Activated T-cell treated with anti-CD3 and anti-CD28 coated beads, Interleukin-2, amount 50 U/mL, for 1 hour (primary cell): ENCODE measurements around the gene NLRP5.
"Not testable (repeated sequence)": the region's sequence is repeated elsewhere in the genome, so short reads cannot be mapped to it uniquely, and the experiment has no call there.

ENCODE experiments used
- DNase-seq: peaks from one replicate; pipeline ENCODE4 v3.0.0-alpha.2; 2020

The NLRP5 gene

DNA sequence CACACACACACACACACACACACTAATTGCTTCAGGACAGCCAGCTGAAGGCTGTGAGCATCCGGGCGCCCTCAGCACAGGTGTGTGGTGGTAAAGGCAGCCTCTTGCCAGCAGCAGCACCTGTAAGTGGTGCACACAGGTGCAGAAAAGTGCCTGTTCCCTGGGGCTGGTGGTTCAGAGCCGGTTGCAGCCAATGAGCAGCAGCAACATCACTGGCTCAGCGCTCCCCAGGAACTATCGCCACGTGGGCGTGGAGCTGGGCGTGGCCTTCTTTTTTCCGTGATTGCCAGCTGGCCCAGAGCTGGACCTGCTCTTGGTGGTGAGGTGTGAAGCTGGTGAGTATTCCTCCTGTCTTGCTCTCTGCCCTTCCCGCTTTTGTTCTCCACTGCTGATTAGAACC lies at the start of gene NLRP5:
Gene NLRP5, plus strand, starts transcription at position 289 of the 400 bp plus-strand sequence.
- no peak for DNase-seq

DNA sequence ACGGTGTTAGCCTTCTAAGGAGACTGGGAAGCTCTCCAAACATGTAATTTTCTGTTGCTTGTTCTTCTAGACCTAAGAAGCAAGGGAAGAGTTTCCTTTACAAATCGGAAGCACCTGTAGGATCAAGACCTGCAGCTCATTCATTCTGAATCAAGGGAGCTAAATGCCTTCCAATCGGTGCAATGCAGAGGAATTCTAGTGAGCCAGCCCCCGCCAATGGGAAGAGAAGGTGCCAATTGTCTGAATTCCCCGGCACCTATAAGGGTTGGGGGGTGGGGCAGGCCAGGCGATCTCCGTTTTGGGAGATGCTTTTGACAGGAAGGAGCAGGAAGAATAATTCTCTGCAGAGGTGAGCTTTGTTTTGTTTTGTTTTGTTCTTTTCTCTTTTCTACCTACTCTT lies 47.4 kb upstream of the NLRP5 start:
- no peak for DNase-seq

DNA sequence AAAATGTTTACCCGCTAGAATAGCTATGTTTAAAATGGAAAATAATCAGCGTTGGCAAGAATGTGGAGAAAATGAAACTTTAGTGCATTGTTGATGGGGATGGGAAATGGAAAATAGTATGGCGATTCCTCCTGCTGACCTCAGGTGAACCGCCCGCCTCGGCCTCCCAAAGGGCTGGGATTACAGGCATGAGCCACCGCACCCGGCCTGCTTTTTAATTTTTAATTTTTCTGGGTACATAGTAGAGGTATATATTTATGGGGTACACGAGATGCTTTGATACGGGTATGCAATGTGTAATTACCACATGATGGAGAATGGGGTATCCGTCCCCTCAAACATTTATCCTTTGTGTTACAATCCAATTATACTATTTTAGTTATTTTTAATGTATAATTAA lies 46.3 kb upstream of the NLRP5 start:
- no peak for DNase-seq

DNA sequence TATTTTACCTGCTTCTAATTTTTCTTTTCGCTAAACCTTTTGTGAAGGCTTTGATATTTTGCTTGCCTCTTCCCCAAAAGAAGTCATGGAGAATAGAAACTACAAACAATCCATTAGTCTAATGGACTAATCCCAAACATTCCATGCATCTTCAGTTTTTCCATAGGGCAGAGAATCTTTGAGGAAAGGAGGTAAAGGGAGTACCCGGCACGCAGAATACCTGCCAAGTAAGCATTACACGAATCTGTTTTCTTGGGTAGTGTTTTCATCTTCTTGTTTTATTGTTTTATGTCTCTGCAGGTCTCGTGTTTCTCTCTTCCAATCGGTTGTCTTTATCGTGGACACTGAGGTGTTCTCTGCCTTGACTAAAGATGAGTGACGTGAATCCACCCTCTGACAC lies 39.0 kb upstream of the NLRP5 start, which contains the start of gene NLRP8:
Gene NLRP8, plus strand, starts transcription at position 301 of the 400 bp plus-strand sequence.
- DNase-seq: no peak

DNA sequence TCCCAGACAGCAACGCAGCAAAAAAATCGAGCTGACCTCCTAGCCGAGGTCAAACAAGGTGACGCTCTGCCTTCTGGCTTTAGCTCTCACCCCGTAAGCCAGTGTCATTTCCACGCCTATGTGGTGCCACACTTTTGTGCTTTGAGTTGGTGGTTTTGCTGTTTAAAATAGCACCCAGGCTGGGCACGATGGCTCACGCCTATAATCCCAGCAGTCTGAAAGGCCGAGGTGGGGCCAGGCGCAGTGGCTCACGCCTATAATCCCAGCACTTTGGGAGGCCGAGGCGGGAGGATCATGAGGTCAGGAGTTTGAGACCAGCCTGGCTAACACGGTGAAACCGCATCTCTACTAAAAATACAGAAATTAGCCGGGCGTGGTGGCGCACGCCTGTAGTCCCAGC lies 36.0 kb upstream of the NLRP5 start:
- DNase-seq: not testable (repeated sequence)

DNA sequence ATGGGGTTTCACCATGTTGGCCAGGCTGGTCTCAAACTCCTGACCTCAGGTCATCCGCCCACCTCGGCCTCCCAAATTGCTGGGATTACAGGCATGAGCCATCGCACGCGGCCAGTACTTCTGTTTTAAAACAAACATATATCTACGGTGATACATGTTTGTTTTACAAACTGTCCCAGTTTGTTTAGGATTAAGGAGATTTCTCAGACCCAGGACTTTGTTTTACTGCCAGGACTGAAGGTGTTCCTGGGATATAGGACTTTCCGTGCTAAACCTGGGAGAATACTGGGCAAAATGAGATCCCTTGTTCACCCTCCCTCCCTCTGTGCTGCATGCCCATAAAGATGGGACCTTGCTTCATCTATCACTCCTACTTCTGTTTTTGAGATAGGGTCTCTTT lies 30.1 kb upstream of the NLRP5 start:
- DNase-seq: no peak

DNA sequence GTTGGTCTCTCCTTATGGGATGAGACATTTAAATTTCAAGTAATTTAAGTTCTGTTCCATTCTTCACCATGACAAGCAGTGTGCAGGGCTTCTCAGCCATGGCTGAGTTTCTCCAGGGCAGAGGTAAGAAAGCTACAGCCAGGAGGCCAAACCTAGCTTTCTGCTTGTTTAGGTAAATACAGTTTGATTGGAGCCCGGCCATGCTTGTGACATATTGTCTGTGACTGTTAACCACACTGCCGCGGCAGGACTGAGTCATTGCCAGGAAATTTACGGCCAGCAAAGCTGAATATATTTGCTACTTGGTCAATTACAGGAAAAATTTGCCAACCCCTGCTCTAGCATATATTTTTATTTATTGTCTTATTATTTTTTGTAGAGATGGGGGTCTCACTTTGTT lies 28.2 kb upstream of the NLRP5 start:
- DNase-seq: no peak

DNA sequence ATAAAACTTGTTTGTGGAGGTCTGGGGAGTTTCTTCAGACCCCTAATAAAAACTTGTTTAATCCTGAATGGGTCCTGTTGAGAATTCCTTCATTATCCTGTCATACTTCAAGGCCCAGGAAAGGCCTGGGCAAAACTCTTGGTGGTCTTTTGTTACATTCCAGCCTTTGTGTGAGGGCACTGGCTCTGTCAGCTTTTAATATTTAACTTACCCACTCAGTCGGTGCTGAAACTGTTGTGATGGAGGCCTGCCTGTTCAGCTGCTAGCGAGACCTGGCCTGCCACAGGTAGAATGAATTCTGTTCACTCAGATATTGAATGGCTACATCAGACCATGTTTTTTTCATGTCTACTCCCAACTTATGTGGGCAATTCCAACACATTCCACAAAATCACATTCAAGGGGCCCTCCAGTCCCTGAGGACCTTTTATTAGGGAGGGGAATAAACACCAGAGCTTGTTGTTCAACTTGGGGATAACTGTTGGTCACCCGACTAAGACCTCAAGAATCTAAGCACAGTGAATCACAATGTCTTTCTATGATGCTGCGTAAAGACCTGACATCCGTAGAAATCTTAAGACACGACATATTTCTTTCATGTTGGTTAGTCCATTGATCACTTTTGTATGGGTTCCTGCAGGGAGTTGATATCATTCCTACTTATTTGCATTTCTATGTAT lies 26.4 kb upstream of the NLRP5 start:
- no peak for DNase-seq

DNA sequence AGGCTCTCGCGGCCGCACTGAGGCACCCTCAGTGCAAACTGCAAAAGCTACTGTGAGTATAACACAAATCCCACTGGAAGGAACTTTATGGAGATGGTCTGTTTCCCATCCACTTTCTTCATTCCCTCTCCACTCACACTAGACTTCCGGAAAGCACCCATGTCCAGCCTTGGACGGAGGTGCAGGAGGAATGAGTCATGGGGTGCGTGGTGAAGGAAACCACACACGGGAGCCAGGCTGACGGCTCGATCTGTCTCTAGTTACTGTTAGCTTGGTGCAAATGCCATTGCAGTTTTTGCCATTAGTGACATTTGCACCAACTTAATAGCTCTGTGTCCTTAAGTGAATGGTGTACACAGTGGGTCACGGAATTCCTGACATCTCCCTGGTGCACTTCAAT lies 24.4 kb upstream of the NLRP5 start:
- no peak for DNase-seq

DNA sequence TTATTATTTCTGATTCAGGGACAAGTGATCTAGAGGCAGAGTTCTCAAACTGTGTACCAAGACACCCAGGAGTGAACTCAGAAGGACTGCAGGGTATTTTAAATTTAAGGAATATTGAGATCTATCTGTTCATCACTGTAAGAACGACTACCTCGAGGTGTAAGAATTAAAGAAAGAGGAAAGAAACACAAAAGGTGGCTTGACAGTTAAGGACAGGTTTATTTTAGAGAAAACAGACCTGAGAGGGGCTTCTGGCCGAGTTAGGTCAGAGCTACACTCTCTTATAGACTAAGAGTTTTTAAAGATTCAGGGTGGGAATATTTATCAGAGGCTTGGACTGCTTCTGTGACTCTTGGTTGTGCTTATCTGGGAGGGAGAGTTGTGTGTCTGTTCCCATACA lies 12.6 kb upstream of the NLRP5 start:
- DNase-seq: no peak

DNA sequence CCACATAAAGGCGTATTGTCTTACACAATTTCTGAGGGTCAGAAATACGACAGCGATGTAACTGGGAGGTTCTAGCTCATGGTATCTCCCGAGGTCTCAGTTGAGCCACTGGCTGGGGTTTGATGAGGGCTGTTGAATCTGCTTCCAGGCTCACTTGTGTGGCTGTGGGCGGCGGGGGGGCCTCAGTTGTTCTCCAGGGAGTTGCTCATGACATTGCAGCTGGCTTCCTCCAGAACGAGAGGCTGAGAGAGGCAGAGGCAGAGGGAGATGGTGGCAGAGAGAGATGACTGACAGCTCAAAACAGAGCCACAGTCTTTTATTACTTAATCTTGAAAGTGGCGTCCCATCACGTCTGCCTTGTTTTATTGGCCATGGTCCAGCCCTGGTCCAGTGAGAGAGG lies 6.2 kb upstream of the NLRP5 start:
- DNase-seq: no peak

DNA sequence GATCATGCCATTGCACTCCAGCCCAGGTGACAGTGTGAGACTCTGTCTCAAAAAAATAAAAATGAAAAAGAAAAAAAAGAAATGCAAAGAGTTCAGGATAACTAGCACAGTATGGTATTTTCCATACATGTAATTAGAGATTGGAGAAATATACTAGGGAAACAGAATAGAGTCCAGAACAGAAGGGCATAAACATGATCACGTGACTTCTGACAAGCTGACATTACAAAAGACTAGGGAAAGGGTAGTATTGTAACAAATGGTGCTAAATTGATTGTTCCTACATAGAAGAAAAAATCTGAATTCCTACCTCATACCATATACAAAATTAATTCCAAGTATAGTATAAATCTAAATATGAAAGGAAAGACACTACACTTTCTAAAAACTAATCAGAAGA lies 1.3 kb upstream of the NLRP5 start:
- no peak for DNase-seq

DNA sequence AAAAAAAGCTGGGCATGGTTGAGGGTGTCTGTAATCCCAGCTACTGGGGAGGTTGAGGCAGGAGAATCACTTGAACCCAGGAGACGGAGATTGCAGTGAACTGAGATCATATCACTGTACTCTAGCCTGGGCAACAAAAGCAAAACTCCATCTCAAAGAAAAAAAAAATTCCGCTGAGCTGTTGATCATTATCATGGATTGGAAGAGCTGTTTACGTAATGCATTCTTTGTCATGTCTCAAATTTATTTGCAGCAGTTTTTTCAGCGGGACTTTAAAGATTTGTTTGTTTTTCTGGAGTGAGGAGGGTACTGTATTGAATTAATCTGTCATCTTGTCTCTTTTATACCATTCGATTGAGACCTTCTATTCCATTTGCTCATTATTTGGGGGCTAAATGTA lies 4.3 kb downstream of the NLRP5 start:
- no peak for DNase-seq

DNA sequence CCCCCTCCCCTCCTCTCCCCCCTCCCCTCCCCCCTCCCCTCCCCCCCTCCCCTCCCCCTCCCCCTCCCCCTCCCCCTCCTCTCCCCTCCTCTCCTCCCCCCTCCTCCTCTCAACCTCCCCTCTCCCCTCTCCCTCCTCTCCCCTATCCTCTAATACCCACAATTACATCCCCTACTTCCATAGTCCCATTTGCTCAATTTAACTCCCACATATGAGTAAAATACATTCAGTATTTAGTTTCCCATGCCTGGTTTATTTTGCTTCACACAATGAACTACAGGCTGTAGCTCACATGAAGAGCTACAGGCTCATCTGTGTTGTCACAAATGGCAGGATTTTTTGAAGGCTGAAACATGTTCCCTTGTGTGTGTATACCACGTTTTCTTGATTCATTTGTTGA lies 6.9 kb downstream of the NLRP5 start:
- DNase-seq: no peak

DNA sequence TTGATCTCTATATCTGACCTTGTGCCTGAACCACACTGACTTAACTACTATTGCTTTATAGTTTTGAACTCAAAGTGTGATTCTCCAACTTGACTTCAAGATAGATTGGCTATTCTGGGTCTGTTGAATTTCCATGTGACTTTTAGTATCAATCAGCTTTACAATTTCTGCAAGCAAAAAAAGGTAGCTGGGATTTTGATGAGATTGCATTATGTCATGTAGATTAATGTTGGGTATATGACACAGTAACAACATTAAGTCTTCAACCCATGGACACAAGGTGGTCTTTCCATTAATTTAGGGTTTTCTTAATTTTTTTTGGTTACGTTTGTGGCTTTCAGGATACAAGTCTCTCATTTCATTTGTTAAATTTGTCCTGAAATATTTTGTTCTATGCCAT lies 28.2 kb downstream of the NLRP5 start:
- DNase-seq: no peak

DNA sequence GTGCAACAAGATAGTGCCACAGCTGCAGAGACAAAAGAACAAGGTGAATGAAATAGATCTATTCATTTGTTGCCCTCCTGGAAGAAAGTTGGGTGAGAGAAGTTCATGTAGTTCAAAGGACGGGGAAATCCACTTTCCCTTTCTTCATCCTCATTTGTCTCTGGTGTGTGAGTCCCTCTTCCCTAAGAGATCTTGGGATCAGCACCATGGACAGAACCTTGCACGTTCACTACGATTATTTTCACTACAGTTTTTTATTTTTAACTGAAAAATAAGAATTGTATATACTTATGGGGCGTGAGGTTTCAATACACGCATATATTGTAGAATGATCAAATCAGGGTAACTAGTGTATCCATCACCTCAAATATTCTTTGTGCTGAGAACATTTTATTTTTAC lies 29.2 kb downstream of the NLRP5 start:
- DNase-seq: no peak

DNA sequence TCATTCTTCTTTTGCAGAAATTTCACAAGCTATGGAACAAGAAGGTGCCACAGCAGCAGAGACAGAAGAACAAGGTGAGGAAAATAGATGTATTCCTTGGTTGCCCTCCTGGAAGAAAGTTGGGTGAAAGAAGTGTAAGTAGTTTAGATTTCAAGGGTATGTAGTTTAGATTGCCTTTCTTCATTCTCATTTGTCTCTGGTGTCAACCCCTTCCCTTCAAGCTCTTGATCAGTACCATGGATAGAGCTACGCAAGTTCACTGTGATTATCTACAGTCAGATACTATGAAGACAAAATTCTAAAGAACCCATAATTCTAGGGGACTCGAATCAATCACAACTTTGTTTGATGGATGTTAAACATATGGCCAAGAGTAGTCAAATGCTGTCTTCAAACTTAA lies 32.8 kb downstream of the NLRP5 start:
- not testable (repeated sequence) for DNase-seq

DNA sequence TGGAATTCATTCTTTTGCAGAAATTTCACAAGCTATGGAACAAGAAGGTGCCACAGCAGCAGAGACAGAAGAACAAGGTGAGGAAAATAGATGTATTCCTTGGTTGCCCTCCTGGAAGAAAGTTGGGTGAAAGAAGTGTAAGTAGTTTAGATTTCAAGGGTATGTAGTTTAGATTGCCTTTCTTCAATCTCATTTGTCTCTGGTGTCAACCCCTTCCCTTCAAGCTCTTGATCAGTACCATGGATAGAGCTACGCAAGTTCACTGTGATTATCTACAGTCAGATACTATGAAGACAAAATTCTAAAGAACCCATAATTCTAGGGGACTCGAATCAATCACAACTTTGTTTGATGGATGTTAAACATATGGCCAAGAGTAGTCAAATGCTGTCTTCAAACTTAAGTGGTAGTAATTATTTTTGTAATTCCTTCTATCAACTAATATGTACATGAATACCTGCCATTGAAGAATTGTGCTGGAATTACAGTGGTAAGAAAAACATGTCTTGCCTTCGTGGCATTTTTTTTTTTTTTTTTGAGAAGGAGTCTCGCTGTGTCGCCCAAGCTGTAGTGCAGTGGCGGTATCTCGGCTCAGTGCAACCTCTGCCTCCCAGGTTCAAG lies 33.9 kb downstream of the NLRP5 start:
- DNase-seq: not testable (repeated sequence)

DNA sequence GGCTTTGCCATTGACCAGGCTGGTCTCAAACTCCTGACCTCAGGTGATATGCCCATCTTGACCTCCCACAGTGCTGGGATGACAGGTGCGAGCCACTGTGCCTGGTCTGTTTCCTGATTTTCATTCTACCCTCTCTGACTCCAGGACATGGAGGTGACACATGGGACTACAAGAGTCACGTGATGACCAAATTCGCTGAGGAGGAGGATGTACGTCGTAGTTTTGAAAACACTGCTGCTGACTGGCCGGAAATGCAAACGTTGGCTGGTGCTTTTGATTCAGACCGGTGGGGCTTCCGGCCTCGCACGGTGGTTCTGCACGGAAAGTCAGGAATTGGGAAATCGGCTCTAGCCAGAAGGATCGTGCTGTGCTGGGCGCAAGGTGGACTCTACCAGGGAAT lies 40.2 kb downstream of the NLRP5 start:
- DNase-seq: no peak

DNA sequence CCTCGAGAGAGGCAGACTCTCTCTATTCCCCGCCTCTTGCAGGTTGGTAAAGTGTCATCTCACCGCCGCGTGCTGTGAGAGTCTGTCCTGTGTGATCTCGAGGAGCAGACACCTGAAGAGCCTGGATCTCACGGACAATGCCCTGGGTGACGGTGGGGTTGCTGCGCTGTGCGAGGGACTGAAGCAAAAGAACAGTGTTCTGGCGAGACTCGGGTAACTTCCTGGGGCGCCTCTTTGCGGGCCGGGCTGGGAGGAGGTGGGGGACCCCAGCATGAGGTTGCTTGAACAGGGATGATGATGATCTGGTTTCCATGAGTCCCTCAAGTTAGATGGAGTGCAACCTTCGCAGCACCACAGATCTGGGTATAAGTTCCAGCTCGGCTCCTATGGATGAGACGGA lies 67.0 kb downstream of the NLRP5 start:
- no peak for DNase-seq

DNA sequence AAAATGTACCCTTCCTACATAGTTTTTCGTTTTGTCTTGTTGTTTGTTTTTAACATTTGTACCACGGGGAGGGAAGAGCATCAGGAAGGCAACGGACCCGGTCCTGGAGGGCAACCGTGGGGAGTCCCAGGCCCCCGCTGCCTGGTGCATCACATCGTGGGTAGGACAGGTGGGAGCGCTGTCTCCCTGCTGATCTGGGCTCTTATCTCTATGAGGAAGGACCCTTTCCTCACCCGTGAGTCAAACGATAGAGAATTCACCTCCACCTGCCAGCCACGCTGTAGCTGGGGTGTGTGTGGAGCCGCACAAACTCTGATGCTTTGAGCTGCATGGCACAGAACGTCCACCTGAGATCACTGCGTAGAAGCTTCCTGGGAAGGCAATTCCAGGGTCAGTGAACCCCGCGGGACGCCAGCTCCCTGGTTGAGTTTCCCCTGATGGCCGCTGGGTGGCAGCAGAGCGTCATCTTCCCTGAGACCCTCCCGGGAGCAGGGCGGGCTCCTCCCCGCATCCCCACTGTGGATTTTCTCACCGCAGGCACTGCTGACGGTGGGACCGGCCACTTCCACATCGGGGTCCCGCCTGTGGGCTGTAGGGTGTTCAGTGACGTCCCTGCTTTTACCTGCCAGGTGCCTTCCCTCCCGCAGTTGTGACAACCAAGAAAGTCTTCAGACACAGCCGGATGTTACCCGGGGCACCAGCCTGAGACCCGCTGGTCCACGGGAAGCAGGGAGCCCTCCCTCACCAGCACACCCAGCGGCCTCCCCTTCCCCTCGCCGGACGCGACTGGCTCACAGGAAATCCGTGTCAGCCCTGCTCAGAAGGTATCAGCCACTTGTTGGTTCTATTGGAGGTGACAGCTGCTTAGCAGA lies 79.8 kb downstream of the NLRP5 start:
- DNase-seq: peak; percentile 70

DNA sequence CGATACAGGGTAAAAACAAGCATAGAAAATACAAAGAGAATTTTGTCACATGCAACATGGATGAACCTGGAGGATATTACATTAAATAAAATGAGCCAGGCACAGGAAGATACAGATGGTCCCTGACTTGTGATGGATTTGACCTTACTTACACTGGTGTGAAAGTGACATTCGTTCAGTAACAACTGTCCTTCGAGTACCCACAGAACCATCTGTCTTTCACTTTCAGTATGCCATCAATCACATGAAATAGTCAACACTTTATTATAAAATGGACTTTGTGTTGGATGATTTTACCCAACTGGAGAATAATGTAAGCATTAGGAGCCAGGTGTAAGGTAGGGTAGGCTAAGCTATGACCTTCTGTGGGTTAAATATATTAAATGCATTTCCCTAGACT lies 83.1 kb downstream of the NLRP5 start:
- DNase-seq: no peak

DNA sequence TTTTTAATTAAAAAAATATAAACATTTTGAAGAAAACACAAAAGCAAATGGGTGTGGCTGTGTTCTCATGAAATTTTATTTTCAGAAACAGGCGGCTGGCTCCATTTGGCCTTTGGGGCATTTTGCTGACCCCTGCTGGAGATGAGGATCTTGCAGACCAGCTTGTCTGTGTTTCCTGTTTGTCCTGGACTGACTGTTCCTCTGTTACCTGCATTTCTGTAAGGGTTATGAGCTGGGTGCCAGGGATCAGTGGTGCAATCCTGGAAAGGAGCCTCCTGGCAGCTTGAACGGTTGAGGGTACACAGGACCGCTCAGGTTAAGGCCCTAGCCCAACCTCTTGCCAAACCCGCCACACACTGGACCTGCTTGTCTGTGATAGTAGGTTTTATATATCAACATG lies 84.6 kb downstream of the NLRP5 start:
- DNase-seq: no peak

DNA sequence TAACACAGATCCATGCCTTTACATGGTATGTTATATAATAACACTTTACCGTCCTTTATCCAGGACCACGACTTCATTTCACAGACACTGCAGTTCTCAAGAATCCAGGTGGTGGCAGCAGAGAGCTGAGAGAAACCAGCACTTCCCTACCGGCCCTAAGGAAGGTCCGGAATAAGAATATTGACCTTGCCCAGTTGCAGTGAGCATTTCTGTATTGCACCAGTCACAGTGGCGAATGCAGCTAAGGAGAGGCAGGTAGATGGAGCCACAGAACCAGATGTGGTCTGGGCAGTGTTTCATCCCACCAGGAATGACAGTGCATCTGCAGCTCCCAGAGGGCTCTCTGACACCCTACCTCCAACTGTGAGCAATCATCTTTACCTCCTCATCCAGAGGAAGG lies 89.9 kb downstream of the NLRP5 start:
- peak; percentile 45 for DNase-seq
